Caco-2 (cell line): ENCODE results near the gene GGA1. TPM values are rescaled to one million over a fixed set of nuclear protein-coding genes. Genes with fewer than 3 reads are reported as not detected.

Experiments
- BruUV-seq: library from RNA; stranded (reverse); fragments of 400-500 nt; replicated peaks from 2 replicates; lab custom pipeline; 2021; lab: Mats Ljungman, UMichigan
- CTCF ChIA-PET: fragments of 300-600 bp; sonication (Branson Sonifier 250); formaldehyde crosslinking; loops from one replicate; lab custom pipeline; 2022; ENCODE audit warnings: antibody characterized with exemption; lab: Charles Lee
- POLR2A ChIA-PET: fragments of 300-600 bp; sonication (Branson Sonifier 250); formaldehyde crosslinking; loops from one replicate; lab custom pipeline; 2022; ENCODE audit warnings: antibody characterized with exemption; lab: Charles Lee
- DNase-seq, 2 experiments: peaks; one replicate each; pipeline versions ENCODE4 v3.0.0 to v3.0.0-alpha.2; 2020 to 2022
- H3K27me3 ChIP-seq: replicated peaks from 2 replicates; pipeline ENCODE4 v1.6.0; 2011; ENCODE audit warnings: low read length; ENCODE audit not compliant: control insufficient read depth, insufficient read depth
- H3K36me3 ChIP-seq: 2 replicates; pipeline ENCODE4 v1.5.1; 2011; ENCODE audit warnings: low read length; ENCODE audit not compliant: control insufficient read depth, insufficient read depth
- H3K4me1 ChIP-seq: fragments of 250-450 bp; sonication (Bioruptor Pico); 2 replicates; pipeline ENCODE4 v1.5.1; 2020; ENCODE audit warnings: mild to moderate bottlenecking
- H3K4me3 ChIP-seq: 2 replicates; pipeline ENCODE4 v1.5.1; 2011; ENCODE audit warnings: low read depth, mild to moderate bottlenecking, control low read depth, low read length
- H3K9me3 ChIP-seq: fragments of 250-450 bp; sonication (Bioruptor Pico); 2 replicates; pipeline ENCODE4 v1.5.1; 2020; ENCODE audit warnings: mild to moderate bottlenecking, moderate library complexity
- H3K27ac Mint-ChIP-seq: one replicate; pipeline ENCODE4 v1.8.0; 2022; ENCODE audit warnings: mixed read lengths; ENCODE audit not compliant: unreplicated experiment
- H3K27me3 Mint-ChIP-seq: one replicate; pipeline ENCODE4 v1.8.0; 2022; ENCODE audit warnings: mixed read lengths; ENCODE audit not compliant: insufficient read depth, unreplicated experiment
- H3K36me3 Mint-ChIP-seq: one replicate; pipeline ENCODE4 v1.8.0; 2022; ENCODE audit warnings: mild to moderate bottlenecking, mixed read lengths; ENCODE audit not compliant: insufficient read depth, unreplicated experiment
- H3K4me1 Mint-ChIP-seq: one replicate; pipeline ENCODE4 v1.8.0; 2022; ENCODE audit warnings: low read depth, mixed read lengths; ENCODE audit not compliant: unreplicated experiment
- H3K4me3 Mint-ChIP-seq: one replicate; pipeline ENCODE4 v1.8.0; 2022; ENCODE audit warnings: mild to moderate bottlenecking, moderate library complexity, mixed read lengths; ENCODE audit not compliant: unreplicated experiment
- H3K9me3 Mint-ChIP-seq: one replicate; pipeline ENCODE4 v1.8.0; 2022; ENCODE audit warnings: mixed read lengths; ENCODE audit not compliant: unreplicated experiment
- intact Hi-C: fragments of 100-400 bp; cut with micrococcal nuclease; formaldehyde crosslinking; loops from one replicate; pipeline ENCODE4 v1.10.0; 2022; ENCODE audit not compliant: unreplicated experiment
- total RNA-seq: library from RNA; stranded (reverse); gene quantifications from 2 replicates; pipeline ENCODE4 v1.2.3, GENCODE V29; 2022
- TF ChIP-seq, protein P1 (sequence below), 2 experiments: fragments of 200-600 bp in 1 of 2; IDR thresholded peaks; 1 replicate in 1 of 2; 2 replicates in 1 of 2; pipeline versions ENCODE4 v1.5.1 to v1.8.0; 2011 to 2022; ENCODE audit warnings: antibody characterized with exemption in 1 of 2, control low read depth in 1 of 2, inconsistent platforms in 1 of 2, low read depth in 1 of 2, low read length in 1 of 2, mild to moderate bottlenecking in 1 of 2, moderate library complexity in 1 of 2; ENCODE audit not compliant: insufficient read depth in 1 of 2, severe bottlenecking in 1 of 2, unreplicated experiment in 1 of 2

Gene GGA1
- total RNA-seq, 1 experiment from 2014 or later: 65.7 TPM

DNA sequence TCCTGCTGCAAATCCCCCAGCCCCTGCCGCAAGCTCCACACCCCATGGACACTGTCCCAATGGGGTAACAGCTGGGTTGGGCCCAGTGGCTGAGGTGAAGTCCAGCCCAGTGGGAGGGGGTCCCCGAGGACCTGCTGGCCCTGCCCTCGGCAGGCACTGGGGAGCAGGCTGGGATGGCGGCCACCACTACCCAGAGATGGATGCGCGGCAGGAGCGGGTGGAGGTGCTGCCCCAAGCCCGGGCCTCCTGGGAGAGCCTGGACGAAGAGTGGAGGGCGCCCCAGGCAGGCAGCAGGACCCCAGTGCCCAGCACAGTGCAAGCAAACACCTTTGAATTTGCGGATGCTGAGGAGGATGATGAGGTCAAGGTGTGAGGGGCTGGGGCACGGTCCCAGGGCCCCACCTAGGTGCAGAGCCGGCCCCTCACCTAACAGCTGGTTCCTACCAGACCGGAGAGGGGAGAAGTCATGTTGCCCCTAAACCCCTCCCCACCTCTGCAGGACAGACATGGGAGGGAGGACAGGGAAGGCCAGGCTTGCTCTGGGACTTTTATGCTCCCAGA is 40.1 kb upstream of the GGA1 start:
- peak overlapping the region; percentile 89 for H3K27ac Mint-ChIP-seq
- CTCF ChIA-PET: interaction anchor here (0.6 to 5.3 kb wide), 8 partner anchors 9 to 301 kb away, joined by 3 to 54 read pairs (median 4); partner anchors contain the start of gene CDC42EP1
- intact Hi-C loops: loop anchor here (1.0 to 5.0 kb wide), 2 partner anchors 24 to 39 kb away; partner anchors contain the start of gene GGA1
- no peak overlapping the region for H3K4me3 ChIP-seq
- H3K36me3 Mint-ChIP-seq: peaks cover 93% of the 10 kb centered on the region
- POLR2A ChIA-PET: interaction anchor here (0.6 to 2.0 kb wide), 4 partner anchors 11 to 30 kb away, joined by 6 to 8 read pairs (median 7); partner anchors contain the start of gene LGALS2
- no peaks in the 10 kb centered on the region for H3K9me3 Mint-ChIP-seq
- peaks cover 72% of the 10 kb centered on the region for H3K4me1 ChIP-seq
- no peaks in the 10 kb centered on the region for H3K27me3 ChIP-seq
- no peak for DNase-seq
- no TSS peak for BruUV-seq
- peaks cover 26% of the 10 kb centered on the region for H3K4me1 Mint-ChIP-seq
- no peak overlapping the region for H3K4me3 Mint-ChIP-seq
- TF ChIP-seq, protein P1, sequence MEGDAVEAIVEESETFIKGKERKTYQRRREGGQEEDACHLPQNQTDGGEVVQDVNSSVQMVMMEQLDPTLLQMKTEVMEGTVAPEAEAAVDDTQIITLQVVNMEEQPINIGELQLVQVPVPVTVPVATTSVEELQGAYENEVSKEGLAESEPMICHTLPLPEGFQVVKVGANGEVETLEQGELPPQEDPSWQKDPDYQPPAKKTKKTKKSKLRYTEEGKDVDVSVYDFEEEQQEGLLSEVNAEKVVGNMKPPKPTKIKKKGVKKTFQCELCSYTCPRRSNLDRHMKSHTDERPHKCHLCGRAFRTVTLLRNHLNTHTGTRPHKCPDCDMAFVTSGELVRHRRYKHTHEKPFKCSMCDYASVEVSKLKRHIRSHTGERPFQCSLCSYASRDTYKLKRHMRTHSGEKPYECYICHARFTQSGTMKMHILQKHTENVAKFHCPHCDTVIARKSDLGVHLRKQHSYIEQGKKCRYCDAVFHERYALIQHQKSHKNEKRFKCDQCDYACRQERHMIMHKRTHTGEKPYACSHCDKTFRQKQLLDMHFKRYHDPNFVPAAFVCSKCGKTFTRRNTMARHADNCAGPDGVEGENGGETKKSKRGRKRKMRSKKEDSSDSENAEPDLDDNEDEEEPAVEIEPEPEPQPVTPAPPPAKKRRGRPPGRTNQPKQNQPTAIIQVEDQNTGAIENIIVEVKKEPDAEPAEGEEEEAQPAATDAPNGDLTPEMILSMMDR (IDR thresholded peaks at IDR 0.05; ENCODE audit: insufficient read depth in 1 of 2, low read depth in 1 of 2, low read length in 1 of 2, severe bottlenecking in 1 of 2, unreplicated experiment in 1 of 2): no peak
- H3K36me3 ChIP-seq: peaks cover 11% of the 10 kb centered on the region
- H3K27me3 Mint-ChIP-seq: no peaks in the 10 kb centered on the region
- H3K9me3 ChIP-seq: no peaks in the 10 kb centered on the region

GRCh38 chr22:37569009-37569920 is 39.4 kb upstream of the GGA1 start:
- DNase-seq: peak; percentile 90 to 95
- no peaks in the 10 kb centered on the region for H3K9me3 Mint-ChIP-seq
- ChIA-PET POLR2A (interaction anchor here (0.6 to 2.0 kb wide), 5 partner anchors 10 to 383 kb away, joined by 3 to 8 read pairs (median 7); partner anchors contain the start of gene LGALS2), CTCF (interaction anchor here (0.6 to 5.3 kb wide), 8 partner anchors 9 to 302 kb away, joined by 3 to 54 read pairs (median 4); partner anchors contain the start of gene CDC42EP1)
- H3K4me1 ChIP-seq: peaks cover 64% of the 10 kb centered on the region
- H3K27me3 Mint-ChIP-seq: no peaks in the 10 kb centered on the region
- peaks cover 11% of the 10 kb centered on the region for H3K36me3 ChIP-seq
- intact Hi-C loops: loop anchor here (1.0 to 5.0 kb wide), 2 partner anchors 23 to 38 kb away; partner anchors contain the start of gene GGA1
- TF ChIP-seq, protein P1 (IDR thresholded peaks at IDR 0.05; ENCODE audit: insufficient read depth in 1 of 2, low read depth in 1 of 2, low read length in 1 of 2, severe bottlenecking in 1 of 2, unreplicated experiment in 1 of 2): no peak
- no peak overlapping the region for H3K4me3 ChIP-seq
- peaks cover 20% of the 10 kb centered on the region for H3K4me1 Mint-ChIP-seq
- peak overlapping the region; percentile 65 for H3K4me3 Mint-ChIP-seq
- BruUV-seq: no TSS peak
- H3K27ac Mint-ChIP-seq: peak overlapping the region; percentile 89
- H3K9me3 ChIP-seq: no peaks in the 10 kb centered on the region
- peaks cover 88% of the 10 kb centered on the region for H3K36me3 Mint-ChIP-seq
- no peaks in the 10 kb centered on the region for H3K27me3 ChIP-seq
